Subcutaneous adipose tissue (tissue), 4 donors: ENCODE results near the gene PMIS2. TPM values are rescaled to one million over a fixed set of nuclear protein-coding genes. Genes with fewer than 3 reads are reported as not detected.

Experiments
- CTCF ChIP-seq: fragments of 450-650 bp; IDR thresholded peaks from one replicate; pipeline ENCODE4 v1.5.1; 2016; ENCODE audit warnings: low read depth, mild to moderate bottlenecking, control low read depth, antibody characterized with exemption, moderate library complexity
- total RNA-seq, 4 donors: library from RNA; depleted of rRNA; stranded (reverse); fragments of >200 nt; gene quantifications; one replicate each; pipeline ENCODE4 v1.1.0, GENCODE V29; 2016

Gene PMIS2
- total RNA-seq = not detected

GRCh38 chr19:35585848-35586247, at the start of gene PMIS2:
Gene PMIS2 (plus strand): TSS chr19:35586173. CDS start chr19:35586260, 87 bp downstream.
- TF ChIP-seq CTCF = no peak

DNA sequence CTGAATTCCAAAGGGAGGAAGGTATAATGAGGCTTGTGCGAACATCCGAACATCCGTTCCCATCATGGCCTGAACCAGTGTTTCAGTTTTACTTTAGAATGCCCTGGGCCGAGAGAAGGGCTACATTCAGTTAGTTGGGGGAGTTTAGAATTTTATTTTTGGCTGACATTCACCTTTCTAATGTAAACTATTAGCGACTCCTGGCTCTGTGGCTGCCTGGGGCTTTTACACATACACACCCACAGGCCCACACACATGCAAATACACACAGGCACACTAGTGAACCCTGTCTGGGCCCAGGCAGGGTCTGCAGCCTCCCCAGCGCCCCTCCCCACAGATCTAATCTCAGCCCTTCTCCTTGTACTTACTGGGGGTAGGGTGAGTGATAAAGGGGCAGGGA, 46.7 kb upstream of the PMIS2 start:
- TF ChIP-seq CTCF = no peak

DNA sequence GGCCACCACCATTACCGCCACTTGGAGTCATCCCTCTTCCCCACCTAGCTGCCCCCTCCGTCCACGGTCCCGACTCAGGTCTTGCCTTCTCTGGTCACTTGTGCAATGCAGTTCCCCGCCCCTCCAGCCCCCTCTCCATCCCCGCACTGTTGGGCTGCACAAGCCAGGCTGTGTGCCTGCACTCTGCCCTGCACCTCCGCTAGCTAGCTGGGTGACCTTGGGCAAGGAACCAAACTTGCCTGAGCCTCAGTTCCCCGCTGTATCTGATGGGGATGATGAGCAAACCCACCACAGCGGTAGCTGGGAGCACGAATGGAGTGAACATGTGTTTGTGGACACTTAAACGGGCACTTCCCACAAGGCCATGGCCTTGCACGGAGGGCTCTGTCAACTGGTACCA, 46.1 kb upstream of the PMIS2 start:
- TF ChIP-seq CTCF = no peak

GRCh38 chr19:35540356-35540927, 45.5 kb upstream of the PMIS2 start:
- no peak for TF ChIP-seq CTCF

GRCh38 chr19:35542209-35542608, 43.8 kb upstream of the PMIS2 start:
- TF ChIP-seq CTCF = no peak

- no peak for TF ChIP-seq CTCF
These were observed 42.5 kb upstream of the PMIS2 start for GRCh38 chr19:35543280-35544109.

GRCh38 chr19:35544110-35544802, 41.7 kb upstream of the PMIS2 start:
- TF ChIP-seq CTCF = no peak
